Measurements from ENCODE around the gene SLC2A5.

SLC2A5 gene

GRCh38 chr1:9027307-9027706 lies 42.1 kb downstream of the SLC2A5 start:
- Histone ChIP-seq H3K4me3 (ENCODE audit: low read length) (no peak overlapping the region), H3K9me3 (ENCODE audit: control insufficient read depth, insufficient read depth, low read length) (peaks cover 25% of the 10 kb centered on the region), H3K4me2 (ENCODE audit: low read length) (no peak overlapping the region), H3F3A (ENCODE audit: control insufficient read depth, insufficient read depth) (no peaks in the 10 kb centered on the region), H3K36me3 (ENCODE audit: control insufficient read depth, low read length) (no peaks in the 10 kb centered on the region), H3K27ac (ENCODE audit: low read depth, low read length) (no peak overlapping the region), H3K79me2 (ENCODE audit: control insufficient read depth, low read length) (no peaks in the 10 kb centered on the region), H3K27me3 (ENCODE audit: control insufficient read depth, low read length) (no peaks in the 10 kb centered on the region), H3K9me2 (replicated peaks; ENCODE audit: control insufficient read depth, low read length) (no peaks in the 10 kb centered on the region), H4K20me1 (ENCODE audit: control insufficient read depth, insufficient read depth, low read depth, low read length) (no peaks in the 10 kb centered on the region), H3K4me1 (ENCODE audit: control insufficient read depth, low read length) (peaks cover 24% of the 10 kb centered on the region)
- TF ChIP-seq EZH2phosphoT487 (IDR thresholded peaks at IDR 0.05; ENCODE audit: borderline replicate concordance, low read length) (no peak), CTCF (IDR thresholded peaks at IDR 0.05; ENCODE audit: low read depth, low read length, poor library complexity, severe bottlenecking) (no peak)

DNA sequence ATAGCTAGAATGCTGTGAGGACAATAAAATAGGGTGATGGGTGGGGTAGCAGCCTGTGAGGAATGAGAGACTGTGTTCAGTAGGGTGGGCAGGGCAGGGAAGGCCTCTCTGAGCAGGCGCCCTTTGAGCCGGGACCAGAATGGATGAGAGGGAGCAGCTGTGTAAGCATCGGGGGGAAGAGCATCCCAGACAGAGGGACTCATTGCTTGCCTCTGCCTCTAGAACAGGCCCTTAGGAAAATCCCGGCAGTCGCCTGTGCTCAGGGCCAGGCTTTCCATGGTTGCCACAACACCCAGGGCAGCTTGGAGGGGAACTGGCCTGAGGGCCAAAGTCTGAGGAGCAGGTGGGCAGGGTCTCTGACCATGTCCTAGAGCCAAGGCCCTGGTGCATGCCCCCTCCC lies 44.0 kb downstream of the SLC2A5 start:
- Histone ChIP-seq H3K27ac (ENCODE audit: low read depth, low read length) (no peak overlapping the region), H3K36me3 (ENCODE audit: control insufficient read depth, low read length) (no peaks in the 10 kb centered on the region), H4K20me1 (ENCODE audit: control insufficient read depth, insufficient read depth, low read depth, low read length) (no peaks in the 10 kb centered on the region), H3K79me2 (ENCODE audit: control insufficient read depth, low read length) (no peaks in the 10 kb centered on the region), H3K4me3 (ENCODE audit: low read length) (no peak overlapping the region), H3K9me2 (replicated peaks; ENCODE audit: control insufficient read depth, low read length) (no peaks in the 10 kb centered on the region), H3K4me2 (ENCODE audit: low read length) (no peak overlapping the region), H3K4me1 (ENCODE audit: control insufficient read depth, low read length) (peaks cover 20% of the 10 kb centered on the region), H3K27me3 (ENCODE audit: control insufficient read depth, low read length) (no peaks in the 10 kb centered on the region), H3F3A (ENCODE audit: control insufficient read depth, insufficient read depth) (no peaks in the 10 kb centered on the region), H3K9me3 (ENCODE audit: control insufficient read depth, insufficient read depth, low read length) (peaks cover 10% of the 10 kb centered on the region; the same call in 1 of the 2 replicates)
- TF ChIP-seq CTCF (IDR thresholded peaks at IDR 0.05; ENCODE audit: low read depth, low read length, poor library complexity, severe bottlenecking) (no peak), EZH2phosphoT487 (IDR thresholded peaks at IDR 0.05; ENCODE audit: borderline replicate concordance, low read length) (no peak)

- no peaks in the 10 kb centered on the region for H3K79me2 ChIP-seq (ENCODE audit: control insufficient read depth, low read length)
- H4K20me1 ChIP-seq (ENCODE audit: control insufficient read depth, insufficient read depth, low read depth, low read length), result no peaks in the 10 kb centered on the region
- TF ChIP-seq CTCF (IDR thresholded peaks at IDR 0.05; ENCODE audit: low read depth, low read length, poor library complexity, severe bottlenecking) (peak; percentile 49), EZH2phosphoT487 (IDR thresholded peaks at IDR 0.05; ENCODE audit: borderline replicate concordance, low read length) (no peak)
- H3K4me1 ChIP-seq (ENCODE audit: control insufficient read depth, low read length), result peaks cover 20% of the 10 kb centered on the region
- no peaks in the 10 kb centered on the region for H3K27me3 ChIP-seq (ENCODE audit: control insufficient read depth, low read length)
- H3K4me2 ChIP-seq (ENCODE audit: low read length), result no peak overlapping the region
- no peak overlapping the region for H3K4me3 ChIP-seq (ENCODE audit: low read length)
- H3K9me3 ChIP-seq (ENCODE audit: control insufficient read depth, insufficient read depth, low read length), result peaks cover 6% of the 10 kb centered on the region; the same call in 1 of the 2 replicates
- no peaks in the 10 kb centered on the region for H3F3A ChIP-seq (ENCODE audit: control insufficient read depth, insufficient read depth)
- H3K27ac ChIP-seq (ENCODE audit: low read depth, low read length), result no peak overlapping the region
- no peaks in the 10 kb centered on the region for H3K36me3 ChIP-seq (ENCODE audit: control insufficient read depth, low read length)
- H3K9me2 ChIP-seq (replicated peaks; ENCODE audit: control insufficient read depth, low read length), result no peaks in the 10 kb centered on the region
Observed at GRCh38 chr1:9024837-9025236, 44.6 kb downstream of the SLC2A5 start.

Data from DOHH2 (cell line).